ENCODE results near the gene RDM1. TPM values are rescaled to one million over a fixed set of nuclear protein-coding genes. Genes with fewer than 3 reads are reported as not detected.

Gene RDM1
- total RNA-seq, 2 experiments from 2014 or later: 4.1 to 11.0 TPM

- intact Hi-C loops (cut with micrococcal nuclease; ENCODE audit: unreplicated experiment): no loop called here
- CTCF ChIA-PET (ENCODE audit: unreplicated experiment): no interaction called here
Measured at GRCh38 chr17:35934760-35935159, 4.2 kb upstream of the RDM1 start.

GRCh38 chr17:35932586-35932985 is 2.0 kb upstream of the RDM1 start:
- Histone ChIP-seq H3K27ac (ENCODE audit: low read depth, low read length, poor library complexity, severe bottlenecking) (no peak overlapping the region), H3K36me3 (ENCODE audit: insufficient read depth, low read length) (no peaks in the 10 kb centered on the region), H3K4me3 (ENCODE audit: low read depth, low read length, poor library complexity, severe bottlenecking) (no peak overlapping the region), H3K9me3 (ENCODE audit: low read length) (no peaks in the 10 kb centered on the region), H3K4me2 (ENCODE audit: low read length) (no peak overlapping the region), H4K20me1 (ENCODE audit: insufficient read depth, low read length) (no peaks in the 10 kb centered on the region), H3K4me1 (ENCODE audit: insufficient read depth, low read length, poor library complexity, severe bottlenecking) (peaks cover 7% of the 10 kb centered on the region), H3K79me2 (ENCODE audit: insufficient read depth, low read depth, low read length) (no peaks in the 10 kb centered on the region), H3K9me2 (ENCODE audit: insufficient read depth, low read length) (no peaks in the 10 kb centered on the region), H2AFZ (ENCODE audit: low read length) (no peak overlapping the region)
- DNase-seq (ENCODE audit: low spot score): no peak
- intact Hi-C loops (cut with micrococcal nuclease; ENCODE audit: unreplicated experiment): no loop called here
- POLR2A ChIA-PET: no interaction called here
- BruUV-seq (replicated peaks): no TSS peak
- CTCF ChIA-PET (ENCODE audit: unreplicated experiment): no interaction called here
- TF ChIP-seq EZH2phosphoT487 (IDR thresholded peaks at IDR 0.05; ENCODE audit: borderline replicate concordance, low read depth, low read length) (no peak), CTCF (conservative IDR thresholded peaks at IDR 0.05; ENCODE audit: low read length) (no peak)

More at GRCh38 chr17:35934760-35935159, 4.2 kb upstream of the RDM1 start:
- no peaks in the 10 kb centered on the region for H3K9me2 ChIP-seq (ENCODE audit: insufficient read depth, low read length)
- H3K27ac ChIP-seq (ENCODE audit: low read depth, low read length, poor library complexity, severe bottlenecking): no peak overlapping the region
- H2AFZ ChIP-seq (ENCODE audit: low read length): no peak overlapping the region
- H3K4me1 ChIP-seq (ENCODE audit: insufficient read depth, low read length, poor library complexity, severe bottlenecking): peaks cover 6% of the 10 kb centered on the region
- H4K20me1 ChIP-seq (ENCODE audit: insufficient read depth, low read length): no peaks in the 10 kb centered on the region
- no peaks in the 10 kb centered on the region for H3K36me3 ChIP-seq (ENCODE audit: insufficient read depth, low read length)
- no peak for DNase-seq (ENCODE audit: low spot score)
- BruUV-seq (replicated peaks): no TSS peak
- H3K4me2 ChIP-seq (ENCODE audit: low read length): no peak overlapping the region
- no peaks in the 10 kb centered on the region for H3K9me3 ChIP-seq (ENCODE audit: low read length)
- TF ChIP-seq CTCF (conservative IDR thresholded peaks at IDR 0.05; ENCODE audit: low read length) (no peak), EZH2phosphoT487 (IDR thresholded peaks at IDR 0.05; ENCODE audit: borderline replicate concordance, low read depth, low read length) (no peak)
- H3K79me2 ChIP-seq (ENCODE audit: insufficient read depth, low read depth, low read length): no peaks in the 10 kb centered on the region
- POLR2A ChIA-PET: no interaction called here
- H3K4me3 ChIP-seq (ENCODE audit: low read depth, low read length, poor library complexity, severe bottlenecking): no peak overlapping the region

- no peaks in the 10 kb centered on the region for H3K9me3 ChIP-seq (ENCODE audit: low read length)
- H3K4me3 ChIP-seq (ENCODE audit: low read depth, low read length, poor library complexity, severe bottlenecking): no peak overlapping the region
- peaks cover 7% of the 10 kb centered on the region for H3K4me1 ChIP-seq (ENCODE audit: insufficient read depth, low read length, poor library complexity, severe bottlenecking)
- no peaks in the 10 kb centered on the region for H3K36me3 ChIP-seq (ENCODE audit: insufficient read depth, low read length)
- no peak overlapping the region for H2AFZ ChIP-seq (ENCODE audit: low read length)
- no peak for DNase-seq (ENCODE audit: low spot score)
- H3K79me2 ChIP-seq (ENCODE audit: insufficient read depth, low read depth, low read length): no peaks in the 10 kb centered on the region
- CTCF ChIA-PET (ENCODE audit: unreplicated experiment): no interaction called here
- no TSS peak for BruUV-seq (replicated peaks)
- H3K4me2 ChIP-seq (ENCODE audit: low read length): no peak overlapping the region
- no peak for TF ChIP-seq CTCF (conservative IDR thresholded peaks at IDR 0.05; ENCODE audit: low read length)
- TF ChIP-seq EZH2phosphoT487 (IDR thresholded peaks at IDR 0.05; ENCODE audit: borderline replicate concordance, low read depth, low read length): no peak
- H3K9me2 ChIP-seq (ENCODE audit: insufficient read depth, low read length): no peaks in the 10 kb centered on the region
- intact Hi-C loops (cut with micrococcal nuclease; ENCODE audit: unreplicated experiment): no loop called here
- POLR2A ChIA-PET: no interaction called here
- H3K27ac ChIP-seq (ENCODE audit: low read depth, low read length, poor library complexity, severe bottlenecking): no peak overlapping the region
- no peaks in the 10 kb centered on the region for H4K20me1 ChIP-seq (ENCODE audit: insufficient read depth, low read length)
Measured at GRCh38 chr17:35931794-35932425, 1.3 kb upstream of the RDM1 start.
